HG02642 (cell line): Measurements from ENCODE around the gene FAM72B.
A peak's percentile ranks its signal among the peaks of the same experiment; 100 is the strongest.
"Not testable (repeated sequence)": the region's sequence is repeated elsewhere in the genome, so short reads cannot be mapped to it uniquely, and the experiment has no call there.

Experiments
- ATAC-seq: cut with Tn5 transposase; IDR thresholded peaks from one replicate; pipeline ENCODE4 v1.9.1; 2021; ENCODE audit warnings: mild to moderate bottlenecking; ENCODE audit not compliant: unreplicated experiment, poor library complexity

The FAM72B gene

GRCh38 chr1:121200985-121201981, 17.1 kb upstream of the FAM72B start:
- ATAC-seq: not testable (repeated sequence)

- ATAC-seq: not testable (repeated sequence)
These were observed 16.1 kb upstream of the FAM72B start for GRCh38 chr1:121200232-121200631.

GRCh38 chr1:121199763-121200162, 15.6 kb upstream of the FAM72B start:
- ATAC-seq: not testable (repeated sequence)

- ATAC-seq: not testable (repeated sequence)
These were observed 13.1 kb upstream of the FAM72B start for GRCh38 chr1:121197095-121197882.

- not testable (repeated sequence) for ATAC-seq
These were observed 8.4 kb upstream of the FAM72B start for GRCh38 chr1:121192512-121192911.

GRCh38 chr1:121187914-121188313, 3.8 kb upstream of the FAM72B start:
- ATAC-seq: not testable (repeated sequence)

- ATAC-seq: not testable (repeated sequence)
These were observed 2.1 kb upstream of the FAM72B start for GRCh38 chr1:121186191-121186590.

- peak; percentile 7 for ATAC-seq
These were observed 1.1 kb upstream of the FAM72B start for GRCh38 chr1:121185140-121185708.

GRCh38 chr1:121183867-121184266, 273 bp downstream of the FAM72B start:
- not testable (repeated sequence) for ATAC-seq

- ATAC-seq: not testable (repeated sequence)
These were observed 5.9 kb downstream of the FAM72B start for GRCh38 chr1:121178197-121178596.

- ATAC-seq: not testable (repeated sequence)
These were observed 7.5 kb downstream of the FAM72B start for GRCh38 chr1:121176649-121177048.

GRCh38 chr1:121168152-121168668, 15.9 kb downstream of the FAM72B start:
- not testable (repeated sequence) for ATAC-seq

- ATAC-seq: not testable (repeated sequence)
These were observed 16.9 kb downstream of the FAM72B start for GRCh38 chr1:121167225-121167738.

- not testable (repeated sequence) for ATAC-seq
These were observed 18.8 kb downstream of the FAM72B start for GRCh38 chr1:121165296-121165695.

- not testable (repeated sequence) for ATAC-seq
These were observed 20.0 kb downstream of the FAM72B start for GRCh38 chr1:121163850-121164757.

- not testable (repeated sequence) for ATAC-seq
These were observed 22.8 kb downstream of the FAM72B start for GRCh38 chr1:121161199-121161901.

GRCh38 chr1:121160118-121160517, 24.0 kb downstream of the FAM72B start:
- ATAC-seq: not testable (repeated sequence)

- ATAC-seq: not testable (repeated sequence)
These were observed 26.5 kb downstream of the FAM72B start for GRCh38 chr1:121157609-121158008.
